Stimulated activated CD4-positive, alpha-beta T cell treated with anti-CD3 and anti-CD28 coated beads, TNF-alpha, amount 100 ng/mL, for 4 hours (primary cell): Measurements from ENCODE around the gene KRTAP4-3.
"Not testable (repeated sequence)": the region's sequence is repeated elsewhere in the genome, so short reads cannot be mapped to it uniquely, and the experiment has no call there.

ENCODE experiments used
- DNase-seq, 3 experiments: peaks; one replicate each; pipeline ENCODE4 v3.0.0-alpha.2; 2020; ENCODE audit warnings: low read depth in 3 of 3

The KRTAP4-3 gene

GRCh38 chr17:41168121-41168520, at the start of gene KRTAP4-3:
KRTAP4-3 (minus strand) TSS chr17:41168221; CDS start chr17:41168172, 49 bp downstream.
- no peak for DNase-seq

- no peak for DNase-seq
These were observed 47.7 kb upstream of the KRTAP4-3 start for GRCh38 chr17:41215681-41216080.

GRCh38 chr17:41212524-41213169, 44.6 kb upstream of the KRTAP4-3 start:
- DNase-seq, result no peak

- DNase-seq, result no peak
These were observed 43.9 kb upstream of the KRTAP4-3 start for GRCh38 chr17:41211845-41212466.

GRCh38 chr17:41199421-41200078, 31.5 kb upstream of the KRTAP4-3 start:
- DNase-seq, result no peak

- DNase-seq, result no peak
These were observed 28.0 kb upstream of the KRTAP4-3 start for GRCh38 chr17:41196068-41196467.

GRCh38 chr17:41190328-41190727, 22.3 kb upstream of the KRTAP4-3 start:
- no peak for DNase-seq

- not testable (repeated sequence) for DNase-seq
These were observed 21.9 kb upstream of the KRTAP4-3 start, which contains the start of gene KRTAP9-1 for GRCh38 chr17:41189837-41190318. KRTAP9-1 (plus strand) TSS chr17:41189887; CDS start chr17:41189887, 0 bp downstream.

GRCh38 chr17:41186872-41187271, 18.9 kb upstream of the KRTAP4-3 start:
- DNase-seq, result no peak

GRCh38 chr17:41185001-41185400, 17.0 kb upstream of the KRTAP4-3 start:
- DNase-seq, result no peak

GRCh38 chr17:41184480-41184961, 16.5 kb upstream of the KRTAP4-3 start, which contains the start of gene KRTAP4-1:
KRTAP4-1 (minus strand) TSS chr17:41184911; CDS start chr17:41184854, 57 bp downstream.
- DNase-seq, result no peak

GRCh38 chr17:41178843-41179616, 11.0 kb upstream of the KRTAP4-3 start:
- no peak for DNase-seq

GRCh38 chr17:41178341-41178740, 10.3 kb upstream of the KRTAP4-3 start:
- no peak for DNase-seq

GRCh38 chr17:41177727-41178271, 9.8 kb upstream of the KRTAP4-3 start, which contains the start of gene KRTAP4-2:
KRTAP4-2 (minus strand) TSS chr17:41178221; CDS start chr17:41178164, 57 bp downstream.
- DNase-seq, result no peak

GRCh38 chr17:41176744-41177387, 8.8 kb upstream of the KRTAP4-3 start:
- no peak for DNase-seq

GRCh38 chr17:41171886-41172285, 3.9 kb upstream of the KRTAP4-3 start:
- no peak for DNase-seq

GRCh38 chr17:41167561-41167960, 460 bp downstream of the KRTAP4-3 start:
- no peak for DNase-seq

GRCh38 chr17:41163828-41164227, 4.2 kb downstream of the KRTAP4-3 start:
- DNase-seq, result no peak

- no peak for DNase-seq
These were observed 7.4 kb downstream of the KRTAP4-3 start, which contains the start of gene KRTAP4-4 for GRCh38 chr17:41160648-41161047. KRTAP4-4 (minus strand) TSS chr17:41160748; CDS start chr17:41160691, 57 bp downstream.

- not testable (repeated sequence) for DNase-seq
These were observed 7.8 kb downstream of the KRTAP4-3 start for GRCh38 chr17:41160190-41160589.

- no peak for DNase-seq
These were observed 14.2 kb downstream of the KRTAP4-3 start for GRCh38 chr17:41153856-41154255.
